Central memory CD4-positive, alpha-beta T cell (primary cell): ENCODE measurements around the gene MAGEB18.

Experiments
- DNase-seq: peaks from one replicate; pipeline ENCODE4 v3.0.0; 2022
- total RNA-seq, 3 experiments: gene quantifications; one replicate each; lab custom pipeline; 2026; lab: John Stamatoyannopoulos, UW

The MAGEB18 gene
- total RNA-seq, result 0 reads per million in 3 experiments

GRCh38 chrX:26138274-26138673 lies at the start of gene MAGEB18:
TSS of gene MAGEB18 (plus strand) at chrX:26138343. CDS start at chrX:26138986, 643 bp downstream.
- DNase-seq, result no peak

DNA sequence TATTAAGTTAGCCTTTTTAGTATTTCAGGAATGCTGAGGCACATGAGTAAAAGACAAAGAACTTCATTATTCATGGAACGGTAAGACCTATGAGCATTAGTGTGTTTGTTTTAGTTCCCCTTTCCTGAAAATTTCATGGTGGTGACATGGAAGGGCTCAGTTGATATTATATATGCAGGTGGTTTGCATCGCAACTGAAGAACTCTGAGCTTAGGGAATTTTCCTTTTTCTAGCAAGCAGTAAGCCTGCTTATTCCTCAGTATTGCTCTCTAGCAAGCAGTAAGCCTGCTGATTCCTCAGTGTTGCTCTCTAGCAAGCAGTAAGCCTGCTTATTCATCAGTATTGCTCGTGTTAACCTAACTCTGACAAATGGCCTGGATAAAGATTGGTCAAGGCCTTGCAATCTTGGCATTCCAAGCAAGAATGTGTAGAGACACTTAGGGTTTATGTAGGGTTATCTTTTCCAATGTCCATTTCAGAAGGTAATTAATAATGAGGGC lies 37.7 kb upstream of the MAGEB18 start:
- DNase-seq, result no peak

GRCh38 chrX:26109142-26109541 lies 29.0 kb upstream of the MAGEB18 start:
- no peak for DNase-seq

DNA sequence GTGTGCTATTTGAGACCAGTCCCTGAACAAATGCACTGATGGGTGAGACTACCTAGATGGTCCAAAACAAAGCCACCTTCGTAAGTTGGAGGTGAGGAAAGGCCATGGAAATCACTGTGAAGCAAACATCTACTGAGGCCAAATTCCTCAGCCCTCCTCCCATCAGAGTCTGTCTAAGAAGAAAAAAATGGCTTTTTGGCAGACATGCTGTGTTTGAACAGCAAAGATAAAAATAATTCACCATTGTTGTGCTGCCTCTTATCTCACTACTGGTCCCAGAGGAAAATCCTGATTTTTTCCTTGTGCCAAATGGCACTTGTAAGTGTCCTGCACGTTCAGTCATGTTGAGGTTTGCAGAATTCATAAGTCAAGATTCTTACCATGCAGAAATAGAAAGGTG lies 7.9 kb downstream of the MAGEB18 start:
- no peak for DNase-seq

DNA sequence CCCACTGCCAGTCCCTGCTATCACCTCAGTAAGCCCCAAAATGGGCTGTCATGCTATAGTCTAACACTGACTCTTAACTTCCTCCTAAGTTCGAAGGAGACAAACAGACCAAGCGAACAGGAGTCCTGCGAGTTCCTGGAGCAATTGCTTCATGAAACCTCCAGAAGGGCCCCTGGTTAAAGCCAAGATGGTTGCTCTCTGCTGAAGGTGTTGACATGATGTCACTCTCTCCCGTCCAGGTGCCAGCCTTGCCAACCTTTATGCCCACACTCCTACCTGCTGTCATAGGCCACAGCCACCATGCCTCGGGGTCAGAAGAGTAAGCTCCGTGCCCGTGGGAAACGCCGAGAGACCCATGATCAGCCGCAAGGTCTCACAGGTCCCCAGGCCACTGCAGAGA lies 22.2 kb downstream of the MAGEB18 start, which contains the start of gene MAGEB6B:
MAGEB6B (plus strand) TSS at position 301 of the 400 bp plus-strand sequence; CDS start at position 301, 0 bp downstream.
- no peak for DNase-seq
